Testis (tissue), 3 donors: Measurements from ENCODE around the gene ELMO3. TPM values are rescaled to one million over a fixed set of nuclear protein-coding genes. Genes with fewer than 3 reads are reported as not detected.

Experiments
- DNase-seq: peaks from one replicate; pipeline ENCODE4 v3.0.0-alpha.2; 2019
- H3K27ac ChIP-seq, 2 donors: fragments of 200-600 bp; sonication (generic); one replicate each; pipeline ENCODE4 v1.5.1; 2019
- H3K27me3 ChIP-seq: fragments of 200-600 bp; sonication (generic); one replicate; pipeline ENCODE4 v1.5.1; 2019
- H3K36me3 ChIP-seq: fragments of 200-600 bp; sonication (generic); one replicate; pipeline ENCODE4 v1.5.1; 2017; ENCODE audit warnings: low read depth; ENCODE audit errors: missing control alignments
- H3K4me1 ChIP-seq: fragments of 200-600 bp; sonication (generic); one replicate; pipeline ENCODE4 v1.5.1; 2019
- H3K4me3 ChIP-seq, 2 donors: fragments of 200-600 bp; sonication (generic); one replicate each; pipeline ENCODE4 v1.5.1; 2017 to 2019
- H3K9me3 ChIP-seq: fragments of 200-600 bp; sonication (generic); one replicate; pipeline ENCODE4 v1.5.1; 2017
- CTCF ChIP-seq, 3 experiments: fragments of 450-650 bp in 2 of 3; fragments of 200-600 bp in 1 of 3; sonication (generic) in 1 of 3; IDR thresholded peaks; one replicate each; pipeline ENCODE4 v1.5.1; 2016 to 2019; ENCODE audit warnings: antibody characterized with exemption in 3 of 3, mild to moderate bottlenecking in 2 of 3, moderate library complexity in 1 of 3
- POLR2A ChIP-seq: fragments of 450-650 bp; IDR thresholded peaks from one replicate; pipeline ENCODE4 v1.6.1; 2017; ENCODE audit warnings: antibody characterized with exemption, mild to moderate bottlenecking, moderate library complexity
- WGBS, 2 donors: methylation state at CpG; one replicate each; pipeline ENCODE4 v1.1.5; 2018; 5-methylcytosine and 5-hydroxymethylcytosine counted together
- intact Hi-C: fragments of 100-400 bp; cut with DNase I; formaldehyde crosslinking; loops from one replicate; pipeline ENCODE4 v1.15.1; 2023; ENCODE audit warnings: low total_unique reads
- polyA plus RNA-seq: library from polyadenylated mRNA; stranded (reverse); fragments of 350-450 nt; fragmentation: Illumina TruSeq; extraction: RNeasy Lipid Tissue Mini Kit (QIAGEN cat#74804); gene quantifications from one replicate; pipeline ENCODE4 v1.2.3, GENCODE V29; 2014; ENCODE audit warnings: low read depth, low replicate concordance; ENCODE audit not compliant: insufficient read depth
- total RNA-seq, 2 donors: library from RNA; depleted of rRNA; stranded (reverse); fragments of >200 nt; gene quantifications; one replicate each; pipeline ENCODE4 v1.2.3, GENCODE V29; 2016

Gene ELMO3
- total and polyA plus RNA-seq, 3 donors from 2014 or later = 9.3 to 22.2 (median 10.5) TPM

- no peak for DNase-seq
- Histone ChIP-seq H3K9me3 (no peaks in the 10 kb centered on the region), H3K4me3 (no peak overlapping the region), H3K27ac (no peak overlapping the region), H3K27me3 (no peaks in the 10 kb centered on the region), H3K36me3 (no peaks in the 10 kb centered on the region), H3K4me1 (peaks cover 43% of the 10 kb centered on the region)
- intact Hi-C loops = no loop called here
- 84% methylated on average over 24 of the region's 26 CpGs; no CpG with 5 or more reads in 1 of the 2 donors for WGBS, 2 donors
- TF ChIP-seq CTCF (IDR thresholded peaks at IDR 0.05) (no peak), POLR2A (no peak)
Measured at GRCh38 chr16:67187175-67187890, 11.6 kb upstream of the ELMO3 start.

DNA sequence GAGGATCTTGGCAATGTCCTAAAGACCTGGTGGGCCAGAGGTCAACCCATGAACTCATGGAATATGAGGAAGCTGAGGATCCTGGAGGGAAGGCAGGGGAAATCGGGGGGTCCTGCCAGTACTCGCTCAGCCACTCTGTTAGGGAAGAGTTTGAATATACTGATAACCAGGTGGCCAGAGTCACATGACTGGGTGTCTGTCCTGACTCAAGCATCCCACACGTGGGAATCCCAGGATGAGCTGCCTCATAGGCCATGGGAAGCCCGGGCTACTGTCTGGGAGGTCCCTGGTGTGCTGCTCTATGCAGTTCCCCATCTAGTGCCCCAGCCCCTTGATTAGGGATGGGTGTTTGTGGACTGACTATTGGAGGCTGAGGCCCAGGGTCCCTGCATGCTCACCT, 10.6 kb upstream of the ELMO3 start:
- H3K9me3 ChIP-seq = no peaks in the 10 kb centered on the region
- no peak for DNase-seq
- H3K36me3 ChIP-seq = no peaks in the 10 kb centered on the region
- intact Hi-C loops = no loop called here
- H3K4me1 ChIP-seq = peaks cover 47% of the 10 kb centered on the region
- no peak overlapping the region for H3K27ac ChIP-seq
- H3K4me3 ChIP-seq = no peak overlapping the region
- 62 to 75% methylated on average over 4 of the region's 4 CpGs for WGBS, 2 donors
- TF ChIP-seq CTCF (IDR thresholded peaks at IDR 0.05) = no peak
- TF ChIP-seq POLR2A = no peak
- H3K27me3 ChIP-seq = no peaks in the 10 kb centered on the region

GRCh38 chr16:67188798-67189197, 10.1 kb upstream of the ELMO3 start:
- no peaks in the 10 kb centered on the region for H3K27me3 ChIP-seq
- 96 to 97% methylated on average over 6 to 15 of the region's 15 CpGs for WGBS, 2 donors
- DNase-seq = no peak
- H3K9me3 ChIP-seq = no peaks in the 10 kb centered on the region
- H3K4me3 ChIP-seq = no peak overlapping the region
- no peak for TF ChIP-seq CTCF (IDR thresholded peaks at IDR 0.05)
- TF ChIP-seq POLR2A = no peak
- H3K36me3 ChIP-seq = no peaks in the 10 kb centered on the region
- intact Hi-C loops = no loop called here
- H3K27ac ChIP-seq = no peak overlapping the region
- H3K4me1 ChIP-seq = peaks cover 51% of the 10 kb centered on the region

- intact Hi-C loops = no loop called here
- TF ChIP-seq CTCF (IDR thresholded peaks at IDR 0.05) (no peak), POLR2A (no peak)
- Histone ChIP-seq H3K27ac (no peak within 1 kb of the TSS), H3K36me3 (no peaks in the 10 kb centered on the region), H3K9me3 (no peaks in the 10 kb centered on the region), H3K4me1 (peaks cover 47% of the 10 kb centered on the region), H3K4me3 (no peak within 1 kb of the TSS), H3K27me3 (no peaks in the 10 kb centered on the region)
- WGBS, 2 donors = 31 to 49% methylated on average over 6 of the region's 6 CpGs
- no peak for DNase-seq
Measured at GRCh38 chr16:67190041-67190440, 8.9 kb upstream of the ELMO3 start, which contains the start of gene EXOC3L1. Gene EXOC3L1 (minus strand): TSS chr16:67190136. CDS start chr16:67189676, 460 bp downstream.
